H9 (cell line): ENCODE data around the gene OR5K1. TPM values are rescaled to one million over a fixed set of nuclear protein-coding genes. Genes with fewer than 3 reads are reported as not detected.

Experiments
- DNase-seq: peaks from one replicate; pipeline ENCODE4 v3.0.0-alpha.2; 2017
- H2AFZ ChIP-seq: one replicate; pipeline ENCODE4 v1.6.1; 2013; ENCODE audit warnings: mild to moderate bottlenecking, low read length, control low read depth, moderate library complexity
- H2AK5ac ChIP-seq: 2 replicates; pipeline ENCODE4 v1.6.1; 2013; ENCODE audit warnings: low read length, control low read depth, mixed read lengths; ENCODE audit not compliant: insufficient read length
- H2BK120ac ChIP-seq: one replicate; pipeline ENCODE4 v1.6.1; 2013; ENCODE audit warnings: low read depth, mild to moderate bottlenecking, low read length, control low read depth, inconsistent platforms; ENCODE audit not compliant: poor library complexity, severe bottlenecking
- H2BK12ac ChIP-seq: 2 replicates; pipeline ENCODE4 v1.6.1; 2013; ENCODE audit warnings: low read length, control low read depth, mixed read lengths, low read depth; ENCODE audit not compliant: insufficient read length
- H2BK15ac ChIP-seq: 2 replicates; pipeline ENCODE4 v1.6.1; 2013; ENCODE audit warnings: low read depth, low read length, control low read depth
- H2BK20ac ChIP-seq: one replicate; pipeline ENCODE4 v1.6.1; 2013; ENCODE audit warnings: low read depth, mild to moderate bottlenecking, low read length, control low read depth, inconsistent platforms; ENCODE audit not compliant: poor library complexity, severe bottlenecking
- H2BK5ac ChIP-seq: 2 replicates; pipeline ENCODE4 v1.6.1; 2013; ENCODE audit warnings: low read length, control low read depth, mixed read lengths; ENCODE audit not compliant: insufficient read length
- H3K14ac ChIP-seq: 2 replicates; pipeline ENCODE4 v1.6.1; 2013; ENCODE audit warnings: low read length, control low read depth; ENCODE audit not compliant: insufficient read depth
- H3K18ac ChIP-seq: 2 replicates; pipeline ENCODE4 v1.6.1; 2013; ENCODE audit warnings: low read depth, mild to moderate bottlenecking, mixed read lengths, low read length, control low read depth; ENCODE audit not compliant: insufficient read length
- H3K23ac ChIP-seq: 2 replicates; pipeline ENCODE4 v1.6.1; 2013; ENCODE audit warnings: low read length, control low read depth, mixed read lengths, low read depth; ENCODE audit not compliant: insufficient read length
- H3K23me2 ChIP-seq: 2 replicates; pipeline ENCODE4 v1.6.1; 2013; ENCODE audit warnings: low read depth, mild to moderate bottlenecking, mixed read lengths, low read length, control low read depth; ENCODE audit not compliant: insufficient read length, poor library complexity, severe bottlenecking
- H3K27ac ChIP-seq: 2 replicates; pipeline ENCODE4 v1.5.1; 2013; ENCODE audit warnings: low read length, control low read depth, mixed read lengths, low read depth; ENCODE audit not compliant: insufficient read length
- H3K27me3 ChIP-seq: 2 replicates; pipeline ENCODE4 v1.6.1; 2013; ENCODE audit warnings: low read length, control low read depth, inconsistent platforms; ENCODE audit not compliant: insufficient read depth
- H3K4ac ChIP-seq: 2 replicates; pipeline ENCODE4 v1.6.1; 2013; ENCODE audit warnings: low read depth, mild to moderate bottlenecking, control low read depth, inconsistent platforms, low read length, moderate library complexity
- H3K4me1 ChIP-seq: 2 replicates; pipeline ENCODE4 v1.6.1; 2013; ENCODE audit warnings: low read length, control low read depth, inconsistent platforms; ENCODE audit not compliant: insufficient read depth
- H3K4me2 ChIP-seq: 2 replicates; pipeline ENCODE4 v1.6.1; 2013; ENCODE audit warnings: low read length, control low read depth, mixed read lengths; ENCODE audit not compliant: insufficient read length, insufficient read depth
- H3K56ac ChIP-seq: 2 replicates; pipeline ENCODE4 v1.6.1; 2013; ENCODE audit warnings: low read depth, mild to moderate bottlenecking, mixed read lengths, low read length, control low read depth; ENCODE audit not compliant: insufficient read length
- H3K79me1 ChIP-seq: 2 replicates; pipeline ENCODE4 v1.6.1; 2013; ENCODE audit warnings: low read depth, mild to moderate bottlenecking, moderate library complexity, low read length, control low read depth, inconsistent platforms; ENCODE audit not compliant: insufficient read depth, poor library complexity, severe bottlenecking
- H3K79me2 ChIP-seq: 2 replicates; pipeline ENCODE4 v1.6.1; 2013; ENCODE audit warnings: low read length, control low read depth, inconsistent platforms; ENCODE audit not compliant: insufficient read depth
- H3K9ac ChIP-seq: 2 replicates; pipeline ENCODE4 v1.6.1; 2013; ENCODE audit warnings: low read length, control low read depth, mixed read lengths; ENCODE audit not compliant: insufficient read length; ENCODE audit errors: extremely low read depth
- H3K9me3 ChIP-seq: one replicate; pipeline ENCODE4 v1.6.1; 2013; ENCODE audit warnings: low read depth, low read length, inconsistent platforms; ENCODE audit not compliant: control insufficient read depth
- H3T11ph ChIP-seq: one replicate; pipeline ENCODE4 v1.6.1; 2013; ENCODE audit warnings: mild to moderate bottlenecking, low read length, control low read depth, inconsistent platforms
- H4K20me1 ChIP-seq: one replicate; pipeline ENCODE4 v1.6.1; 2013; ENCODE audit not compliant: control insufficient read depth, insufficient read length, insufficient read depth
- H4K5ac ChIP-seq: 2 replicates; pipeline ENCODE4 v1.6.1; 2013; ENCODE audit warnings: low read depth, mild to moderate bottlenecking, mixed read lengths, low read length, control low read depth; ENCODE audit not compliant: insufficient read length
- H4K8ac ChIP-seq: replicated peaks from 2 replicates; pipeline ENCODE4 v1.6.1; 2013; ENCODE audit warnings: low read length, control low read depth, mixed read lengths, low read depth; ENCODE audit not compliant: insufficient read length
- H4K91ac ChIP-seq: 2 replicates; pipeline ENCODE4 v1.6.1; 2013; ENCODE audit warnings: low read depth, mild to moderate bottlenecking, moderate library complexity, mixed read lengths, low read length, control low read depth; ENCODE audit not compliant: insufficient read length
- H3K27ac Mint-ChIP-seq, 3 experiments: 2 replicates in 2 of 3; 3 replicates in 1 of 3; pipeline ENCODE4 v1.8.0; 2020 to 2021; ENCODE audit warnings: mixed read lengths in 3 of 3, mild to moderate bottlenecking in 1 of 3, moderate library complexity in 1 of 3
- H3K27me3 Mint-ChIP-seq: 2 replicates; pipeline ENCODE4 v1.8.0; 2021; ENCODE audit warnings: low read depth, mild to moderate bottlenecking, moderate library complexity, mixed read lengths
- H3K36me3 Mint-ChIP-seq, 3 experiments: 2 replicates in 2 of 3; 3 replicates in 1 of 3; pipeline ENCODE4 v1.8.0; 2020 to 2021; ENCODE audit warnings: low read depth in 3 of 3, mixed read lengths in 3 of 3; ENCODE audit not compliant: insufficient read depth in 1 of 3
- H3K4me1 Mint-ChIP-seq, 2 experiments: 2 replicates each; pipeline ENCODE4 v1.8.0; 2020; ENCODE audit warnings: mixed read lengths in 2 of 2
- H3K4me3 Mint-ChIP-seq, 2 experiments: 2 replicates in 1 of 2; 3 replicates in 1 of 2; pipeline ENCODE4 v1.8.0; 2020 to 2021; ENCODE audit warnings: mild to moderate bottlenecking in 2 of 2, mixed read lengths in 2 of 2, moderate library complexity in 1 of 2
- H3K9me3 Mint-ChIP-seq, 2 experiments: 2 replicates in 1 of 2; 3 replicates in 1 of 2; pipeline ENCODE4 v1.8.0; 2020; ENCODE audit warnings: mild to moderate bottlenecking in 2 of 2, mixed read lengths in 2 of 2, moderate library complexity in 1 of 2
- WGBS: extraction: QIAGEN DNeasy Blood & Tissue Kit; methylation state at CpG from one replicate; pipeline ENCODE4 v1.1.7; 2013; ENCODE audit warnings: missing lambda C conversion rate, low lambda C conversion rate, mixed read lengths; ENCODE audit not compliant: insufficient read length; ENCODE audit errors: extremely low coverage; 5-methylcytosine and 5-hydroxymethylcytosine counted together
- total RNA-seq: library from RNA; stranded (reverse); gene quantifications from 2 replicates; pipeline ENCODE4 v1.2.1, GENCODE V29; 2021
- TF ChIP-seq, protein P1 (sequence below): fragments of 200-600 bp; sonication (generic); conservative IDR thresholded peaks from 3 replicates; pipeline ENCODE4 v1.8.0; 2021; ENCODE audit warnings: antibody characterized with exemption, mild to moderate bottlenecking

OR5K1 gene
- total RNA-seq, 1 experiment from 2014 or later = not detected

DNA sequence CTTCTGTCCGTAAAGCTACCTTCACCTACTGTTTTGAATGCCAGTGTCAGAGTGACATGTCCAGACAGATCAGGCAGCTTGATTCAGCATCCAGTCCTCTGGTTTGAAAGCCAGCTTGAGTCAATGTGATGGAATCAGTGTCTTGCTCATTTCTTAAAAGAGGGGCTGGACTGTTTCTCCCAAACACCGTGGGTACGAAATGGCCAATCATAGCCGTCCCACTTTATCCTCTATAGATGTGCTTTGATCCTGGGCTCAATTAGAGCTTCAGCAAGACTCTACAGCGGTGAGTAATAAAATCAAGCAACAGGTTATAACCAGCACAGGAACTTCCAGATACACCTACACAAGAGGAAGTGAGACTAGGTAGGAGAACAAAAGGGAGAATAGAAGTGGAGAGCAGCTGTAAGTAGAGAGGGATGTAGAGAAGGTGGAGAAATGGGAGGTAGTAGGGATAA, 17.0 kb upstream of the OR5K1 start:
- H2AK5ac ChIP-seq = no peak overlapping the region
- peak overlapping the region; percentile 87 for H2AFZ ChIP-seq
- no peak overlapping the region for H4K8ac ChIP-seq
- no peak overlapping the region for H3K23ac ChIP-seq
- no peak for DNase-seq
- no peak overlapping the region for H3K56ac ChIP-seq
- H3K18ac ChIP-seq = no peak overlapping the region
- TF ChIP-seq, protein P1, sequence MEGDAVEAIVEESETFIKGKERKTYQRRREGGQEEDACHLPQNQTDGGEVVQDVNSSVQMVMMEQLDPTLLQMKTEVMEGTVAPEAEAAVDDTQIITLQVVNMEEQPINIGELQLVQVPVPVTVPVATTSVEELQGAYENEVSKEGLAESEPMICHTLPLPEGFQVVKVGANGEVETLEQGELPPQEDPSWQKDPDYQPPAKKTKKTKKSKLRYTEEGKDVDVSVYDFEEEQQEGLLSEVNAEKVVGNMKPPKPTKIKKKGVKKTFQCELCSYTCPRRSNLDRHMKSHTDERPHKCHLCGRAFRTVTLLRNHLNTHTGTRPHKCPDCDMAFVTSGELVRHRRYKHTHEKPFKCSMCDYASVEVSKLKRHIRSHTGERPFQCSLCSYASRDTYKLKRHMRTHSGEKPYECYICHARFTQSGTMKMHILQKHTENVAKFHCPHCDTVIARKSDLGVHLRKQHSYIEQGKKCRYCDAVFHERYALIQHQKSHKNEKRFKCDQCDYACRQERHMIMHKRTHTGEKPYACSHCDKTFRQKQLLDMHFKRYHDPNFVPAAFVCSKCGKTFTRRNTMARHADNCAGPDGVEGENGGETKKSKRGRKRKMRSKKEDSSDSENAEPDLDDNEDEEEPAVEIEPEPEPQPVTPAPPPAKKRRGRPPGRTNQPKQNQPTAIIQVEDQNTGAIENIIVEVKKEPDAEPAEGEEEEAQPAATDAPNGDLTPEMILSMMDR = no peak
- no peaks in the 10 kb centered on the region for H3K9me3 ChIP-seq
- H3K9ac ChIP-seq = no peak overlapping the region
- WGBS = no CpG with 5 or more reads among the region's 5 CpGs
- Mint-ChIP-seq H3K36me3 (no peaks in the 10 kb centered on the region), H3K4me1 (peaks cover 0 to 5% of the 10 kb centered on the region in 2 experiments; a peak in 2 of 4 replicates), H3K4me3 (no peak overlapping the region), H3K27me3 (no peaks in the 10 kb centered on the region), H3K9me3 (no peaks in the 10 kb centered on the region; a peak in 1 of 5 replicates), H3K27ac (peak overlapping the region in 1 of 3 experiments; percentile 4; a peak in 2 of 7 replicates)
- H2BK5ac ChIP-seq = no peak overlapping the region
- no peak overlapping the region for H2BK15ac ChIP-seq
- H4K5ac ChIP-seq = no peak overlapping the region
- H3K27me3 ChIP-seq = no peaks in the 10 kb centered on the region
- H3K4ac ChIP-seq = no peak overlapping the region
- H2BK20ac ChIP-seq = no peak overlapping the region
- H4K91ac ChIP-seq = no peak overlapping the region
- no peaks in the 10 kb centered on the region for H4K20me1 ChIP-seq
- no peaks in the 10 kb centered on the region for H3K4me1 ChIP-seq
- H2BK120ac ChIP-seq = no peak overlapping the region
- no peak overlapping the region for H3K4me2 ChIP-seq
- H3K27ac ChIP-seq = no peak overlapping the region
- H3T11ph ChIP-seq = no peak overlapping the region
- no peaks in the 10 kb centered on the region for H3K79me2 ChIP-seq
- no peaks in the 10 kb centered on the region for H3K23me2 ChIP-seq
- H3K79me1 ChIP-seq = no peaks in the 10 kb centered on the region
- no peak overlapping the region for H2BK12ac ChIP-seq
- H3K14ac ChIP-seq = no peak overlapping the region
